ENCODE results near the gene LIPM. TPM values are rescaled to one million over a fixed set of nuclear protein-coding genes. Genes with fewer than 3 reads are reported as not detected.

The LIPM gene
- total RNA-seq, 1 donor from 2014 or later: not detected

GRCh38 chr10:88769384-88769783 lies 33.1 kb upstream of the LIPM start:
- Mint-ChIP-seq H3K4me1 (ENCODE audit: unreplicated experiment) (no peaks in the 10 kb centered on the region), H3K9me3 (ENCODE audit: unreplicated experiment) (peaks cover 15% of the 10 kb centered on the region), H3K27me3 (ENCODE audit: unreplicated experiment) (peaks cover 16% of the 10 kb centered on the region), H3K27ac (ENCODE audit: unreplicated experiment) (no peak overlapping the region), H3K36me3 (ENCODE audit: unreplicated experiment) (no peaks in the 10 kb centered on the region), H3K4me3 (ENCODE audit: unreplicated experiment) (no peak overlapping the region)
- TF ChIP-seq, protein P1, sequence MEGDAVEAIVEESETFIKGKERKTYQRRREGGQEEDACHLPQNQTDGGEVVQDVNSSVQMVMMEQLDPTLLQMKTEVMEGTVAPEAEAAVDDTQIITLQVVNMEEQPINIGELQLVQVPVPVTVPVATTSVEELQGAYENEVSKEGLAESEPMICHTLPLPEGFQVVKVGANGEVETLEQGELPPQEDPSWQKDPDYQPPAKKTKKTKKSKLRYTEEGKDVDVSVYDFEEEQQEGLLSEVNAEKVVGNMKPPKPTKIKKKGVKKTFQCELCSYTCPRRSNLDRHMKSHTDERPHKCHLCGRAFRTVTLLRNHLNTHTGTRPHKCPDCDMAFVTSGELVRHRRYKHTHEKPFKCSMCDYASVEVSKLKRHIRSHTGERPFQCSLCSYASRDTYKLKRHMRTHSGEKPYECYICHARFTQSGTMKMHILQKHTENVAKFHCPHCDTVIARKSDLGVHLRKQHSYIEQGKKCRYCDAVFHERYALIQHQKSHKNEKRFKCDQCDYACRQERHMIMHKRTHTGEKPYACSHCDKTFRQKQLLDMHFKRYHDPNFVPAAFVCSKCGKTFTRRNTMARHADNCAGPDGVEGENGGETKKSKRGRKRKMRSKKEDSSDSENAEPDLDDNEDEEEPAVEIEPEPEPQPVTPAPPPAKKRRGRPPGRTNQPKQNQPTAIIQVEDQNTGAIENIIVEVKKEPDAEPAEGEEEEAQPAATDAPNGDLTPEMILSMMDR (IDR thresholded peaks at IDR 0.05): no peak
- no peak for DNase-seq (ENCODE audit: extremely low spot score, unreplicated experiment)

- Mint-ChIP-seq H3K9me3 (ENCODE audit: unreplicated experiment) (no peaks in the 10 kb centered on the region), H3K27ac (ENCODE audit: unreplicated experiment) (no peak overlapping the region), H3K4me3 (ENCODE audit: unreplicated experiment) (no peak overlapping the region), H3K27me3 (ENCODE audit: unreplicated experiment) (peaks cover 21% of the 10 kb centered on the region), H3K36me3 (ENCODE audit: unreplicated experiment) (no peaks in the 10 kb centered on the region), H3K4me1 (ENCODE audit: unreplicated experiment) (no peaks in the 10 kb centered on the region)
- DNase-seq (ENCODE audit: extremely low spot score, unreplicated experiment): no peak
- TF ChIP-seq, protein P1 (IDR thresholded peaks at IDR 0.05): no peak
Measured at GRCh38 chr10:88781206-88781605, 21.3 kb upstream of the LIPM start.

- Mint-ChIP-seq H3K4me1 (ENCODE audit: unreplicated experiment) (no peaks in the 10 kb centered on the region), H3K27me3 (ENCODE audit: unreplicated experiment) (peaks cover 13% of the 10 kb centered on the region), H3K4me3 (ENCODE audit: unreplicated experiment) (no peak overlapping the region), H3K36me3 (ENCODE audit: unreplicated experiment) (no peaks in the 10 kb centered on the region), H3K9me3 (ENCODE audit: unreplicated experiment) (no peaks in the 10 kb centered on the region), H3K27ac (ENCODE audit: unreplicated experiment) (no peak overlapping the region)
- no peak for DNase-seq (ENCODE audit: extremely low spot score, unreplicated experiment)
- TF ChIP-seq, protein P1 (IDR thresholded peaks at IDR 0.05): no peak
Measured at GRCh38 chr10:88782222-88782621, 20.3 kb upstream of the LIPM start.

GRCh38 chr10:88783724-88784123 lies 18.8 kb upstream of the LIPM start:
- Mint-ChIP-seq H3K27ac (ENCODE audit: unreplicated experiment) (no peak overlapping the region), H3K36me3 (ENCODE audit: unreplicated experiment) (no peaks in the 10 kb centered on the region), H3K4me1 (ENCODE audit: unreplicated experiment) (no peaks in the 10 kb centered on the region), H3K27me3 (ENCODE audit: unreplicated experiment) (peaks cover 6% of the 10 kb centered on the region), H3K9me3 (ENCODE audit: unreplicated experiment) (no peaks in the 10 kb centered on the region), H3K4me3 (ENCODE audit: unreplicated experiment) (no peak overlapping the region)
- TF ChIP-seq, protein P1 (IDR thresholded peaks at IDR 0.05): no peak
- DNase-seq (ENCODE audit: extremely low spot score, unreplicated experiment): no peak

DNA sequence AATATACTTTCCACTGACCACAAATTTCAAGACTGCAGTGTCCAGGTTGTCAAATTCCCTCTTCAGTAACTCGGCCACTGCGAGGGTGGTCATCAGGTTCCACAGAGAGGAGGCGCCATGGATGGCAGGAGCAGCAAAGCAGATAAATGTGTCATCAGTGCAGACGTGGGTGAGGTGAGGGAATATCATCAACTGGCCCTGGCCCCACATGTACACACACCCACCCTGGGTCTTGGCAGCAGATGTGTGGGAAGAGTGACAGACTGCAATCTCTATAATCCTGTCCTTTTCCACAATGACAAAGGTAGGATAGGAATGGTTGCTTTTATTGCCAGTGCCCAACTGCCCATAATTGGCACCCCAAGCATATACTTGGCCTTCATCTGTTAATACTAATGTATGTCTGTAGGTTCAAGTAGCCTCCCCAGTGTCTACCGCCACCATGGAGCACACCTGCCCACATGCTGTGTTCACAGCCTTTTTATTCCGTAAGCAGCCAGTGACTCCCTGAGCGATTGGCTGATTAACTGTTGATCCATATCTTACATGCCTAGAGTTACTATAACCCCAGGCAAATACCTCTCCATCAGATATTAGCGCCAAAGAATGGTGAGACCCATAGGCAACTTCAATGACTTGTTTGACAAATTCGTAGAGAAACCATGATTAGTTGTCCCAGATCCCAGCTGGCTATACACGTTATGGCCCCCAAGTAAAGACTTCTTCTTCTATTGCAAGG lies 16.3 kb upstream of the LIPM start:
- Mint-ChIP-seq H3K36me3 (ENCODE audit: unreplicated experiment) (no peaks in the 10 kb centered on the region), H3K4me1 (ENCODE audit: unreplicated experiment) (no peaks in the 10 kb centered on the region), H3K9me3 (ENCODE audit: unreplicated experiment) (no peaks in the 10 kb centered on the region), H3K4me3 (ENCODE audit: unreplicated experiment) (no peak overlapping the region), H3K27me3 (ENCODE audit: unreplicated experiment) (peaks cover 6% of the 10 kb centered on the region), H3K27ac (ENCODE audit: unreplicated experiment) (no peak overlapping the region)
- DNase-seq (ENCODE audit: extremely low spot score, unreplicated experiment): no peak
- TF ChIP-seq, protein P1 (IDR thresholded peaks at IDR 0.05): no peak

Data from osteocyte (in vitro differentiated cells).